D341Med (cell line): Measurements from ENCODE around the gene CDR2.
"Not testable (repeated sequence)": the region's sequence is repeated elsewhere in the genome, so short reads cannot be mapped to it uniquely, and the experiment has no call there.

Source experiments
- DNase-seq: peaks from one replicate; pipeline ENCODE4 v3.0.0; 2012; ENCODE audit warnings: low spot score

The CDR2 gene

GRCh38 chr16:22352723-22353122, 21.7 kb downstream of the CDR2 start:
- DNase-seq, result no peak

GRCh38 chr16:22352140-22352539, 22.3 kb downstream of the CDR2 start:
- DNase-seq, result no peak

GRCh38 chr16:22351017-22351416, 23.4 kb downstream of the CDR2 start:
- DNase-seq, result not testable (repeated sequence)

DNA sequence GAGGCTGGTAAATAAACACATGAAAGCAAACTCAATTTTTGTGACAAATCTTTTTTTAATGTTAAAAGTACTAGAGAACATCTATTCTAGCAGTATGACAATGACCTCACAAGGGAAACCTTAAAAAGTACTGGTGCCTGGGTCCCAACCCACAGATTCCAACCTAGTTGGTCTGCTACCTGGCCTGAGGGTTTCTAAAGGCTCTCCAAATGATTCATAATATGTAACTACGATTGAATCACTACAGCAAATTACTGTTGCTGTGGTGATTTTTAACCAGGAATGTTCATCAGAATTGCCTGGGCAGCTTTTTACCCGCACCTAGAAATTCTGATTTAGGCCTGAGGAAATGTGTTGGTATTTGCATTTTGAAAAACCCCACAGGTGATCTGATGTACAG, 26.1 kb downstream of the CDR2 start:
- DNase-seq, result no peak

- DNase-seq, result no peak
Measured at GRCh38 chr16:22347100-22347820, 27.2 kb downstream of the CDR2 start.

DNA sequence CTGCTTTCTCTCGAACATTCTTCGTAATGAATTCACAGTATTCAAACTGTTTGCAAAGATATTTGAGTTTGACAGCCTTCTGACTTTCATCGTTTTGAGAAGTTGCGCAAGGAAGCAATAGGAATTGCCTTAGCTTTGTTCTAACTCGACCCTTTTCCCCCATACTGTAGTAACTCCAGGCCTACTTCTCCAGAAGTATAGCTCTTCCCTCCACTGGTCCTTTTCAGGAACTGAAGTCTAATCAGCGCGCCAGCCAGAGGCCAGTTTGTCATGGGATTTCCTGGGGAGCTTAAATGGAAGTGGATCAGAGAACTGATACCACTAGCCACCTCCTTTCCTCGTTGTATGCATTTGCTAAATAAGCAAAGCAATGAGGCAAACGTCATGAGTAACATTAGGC, 27.9 kb downstream of the CDR2 start:
- DNase-seq, result no peak

DNA sequence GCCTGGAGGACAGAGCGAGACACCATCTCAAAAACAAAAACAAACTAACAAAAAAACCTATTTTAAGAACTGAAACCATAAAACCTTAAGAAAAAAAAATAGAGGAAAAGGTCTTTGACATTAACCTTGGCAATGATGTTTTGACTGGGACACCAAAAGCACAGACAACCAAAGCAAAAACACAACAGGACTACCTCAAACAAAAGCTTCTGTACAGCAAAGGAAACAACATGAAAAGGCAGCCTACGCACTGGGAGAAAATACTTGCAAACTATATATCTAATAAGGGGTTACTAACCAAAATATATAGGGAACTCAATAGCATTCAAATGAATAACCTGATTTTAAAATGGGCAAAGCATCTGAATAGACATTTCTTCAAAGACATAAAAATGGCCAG, 32.3 kb downstream of the CDR2 start:
- no peak for DNase-seq

DNA sequence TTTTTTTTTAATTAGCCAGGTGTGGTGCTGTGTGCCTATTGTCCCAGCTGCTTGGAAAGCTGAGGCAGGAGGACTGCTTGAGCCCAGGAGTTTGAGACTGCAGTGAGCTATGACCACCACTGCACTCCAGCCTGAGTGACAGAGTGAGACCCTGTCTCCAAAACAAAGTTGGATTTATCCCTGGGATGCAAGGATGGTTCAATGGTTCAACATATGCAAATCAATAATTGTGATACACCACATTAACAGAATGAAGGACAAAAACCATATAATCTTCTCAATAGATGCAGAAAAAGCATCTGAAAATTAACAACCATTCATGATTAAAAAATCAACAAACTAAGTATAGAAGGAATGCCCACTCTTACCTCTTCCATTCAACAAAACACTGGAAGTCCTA, 33.5 kb downstream of the CDR2 start:
- no peak for DNase-seq

DNA sequence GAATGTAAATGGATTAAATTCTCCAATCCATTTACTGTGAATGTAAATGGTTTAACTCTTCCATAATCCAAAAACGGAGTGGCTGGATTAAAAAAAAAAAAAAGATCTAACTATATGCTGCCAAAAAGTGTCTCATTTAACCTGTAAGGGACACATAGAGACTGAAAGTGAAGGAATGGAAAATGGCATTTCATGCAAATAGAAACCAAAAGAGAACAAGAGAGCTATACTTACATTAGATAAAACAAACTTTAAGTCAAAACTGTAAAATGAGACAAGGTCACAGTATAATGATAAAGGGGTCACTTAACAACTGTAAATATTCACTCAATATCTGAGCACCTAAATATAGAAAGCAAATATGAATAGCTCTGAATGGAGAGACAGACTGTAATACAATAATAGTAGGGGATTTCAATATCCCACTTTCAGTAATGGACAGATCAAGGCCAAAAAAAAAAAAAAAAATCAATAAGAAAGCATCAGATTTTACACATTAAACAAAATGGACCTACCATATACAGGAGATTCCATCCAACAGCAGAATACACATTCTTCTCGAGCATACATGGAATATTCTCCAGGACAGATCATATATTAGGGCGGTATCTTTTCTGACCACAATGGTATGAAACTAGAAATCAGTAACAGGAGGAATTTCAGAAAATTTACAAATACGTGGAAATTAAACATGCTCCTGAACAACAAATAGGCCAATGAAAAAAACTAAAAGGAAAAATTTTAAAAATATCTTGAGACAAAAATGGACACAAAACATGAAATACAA, 36.4 kb downstream of the CDR2 start:
- DNase-seq, result no peak

- DNase-seq, result no peak
Measured at GRCh38 chr16:22337045-22337444, 37.4 kb downstream of the CDR2 start.

DNA sequence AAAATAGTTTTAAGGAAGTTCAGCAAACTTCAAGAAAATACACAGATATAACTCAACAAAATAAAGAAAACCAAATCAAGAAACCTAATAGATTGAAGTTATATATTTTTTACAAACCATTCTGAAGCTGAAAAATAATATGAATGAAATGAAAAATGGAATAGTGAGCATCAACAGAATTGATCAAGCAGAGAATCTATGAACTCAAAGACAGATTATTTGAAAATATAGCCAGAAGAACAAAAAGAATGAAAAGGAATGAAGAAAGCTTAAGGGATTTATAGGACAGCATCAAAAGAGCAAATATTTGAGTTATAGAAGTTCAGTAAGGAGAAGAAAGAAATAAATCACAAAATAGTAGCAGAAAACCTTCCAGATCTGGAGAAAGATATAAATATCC, 37.8 kb downstream of the CDR2 start:
- no peak for DNase-seq

- DNase-seq, result no peak
Measured at GRCh38 chr16:22335668-22336246, 38.7 kb downstream of the CDR2 start.

DNA sequence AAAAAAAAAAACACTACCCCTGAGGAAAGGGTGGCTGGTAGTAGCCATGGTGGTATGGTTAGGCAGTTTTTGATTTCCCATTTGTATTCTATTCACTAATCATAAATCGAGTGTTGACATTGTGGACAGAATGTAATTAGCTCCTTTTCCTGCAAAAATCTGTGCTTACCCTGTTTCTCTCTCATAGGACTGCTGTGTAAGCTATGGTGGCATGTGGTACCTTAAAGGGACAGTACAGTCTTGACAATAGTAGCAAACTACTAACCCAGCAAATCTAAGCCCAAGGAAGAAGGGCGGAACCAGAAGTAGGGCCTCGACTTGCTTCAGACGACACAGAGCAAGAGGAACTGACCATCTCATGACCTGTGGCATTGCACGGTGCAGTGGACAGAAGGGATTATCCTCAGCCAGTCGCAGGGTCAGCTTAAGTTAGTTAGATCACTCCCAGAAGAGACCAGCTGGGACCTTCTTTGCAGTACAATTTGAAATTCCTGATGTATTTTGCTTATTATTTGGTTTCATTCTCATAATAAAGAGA, 40.9 kb downstream of the CDR2 start:
- DNase-seq, result no peak

- no peak for DNase-seq
Measured at GRCh38 chr16:22330326-22330725, 44.1 kb downstream of the CDR2 start.

DNA sequence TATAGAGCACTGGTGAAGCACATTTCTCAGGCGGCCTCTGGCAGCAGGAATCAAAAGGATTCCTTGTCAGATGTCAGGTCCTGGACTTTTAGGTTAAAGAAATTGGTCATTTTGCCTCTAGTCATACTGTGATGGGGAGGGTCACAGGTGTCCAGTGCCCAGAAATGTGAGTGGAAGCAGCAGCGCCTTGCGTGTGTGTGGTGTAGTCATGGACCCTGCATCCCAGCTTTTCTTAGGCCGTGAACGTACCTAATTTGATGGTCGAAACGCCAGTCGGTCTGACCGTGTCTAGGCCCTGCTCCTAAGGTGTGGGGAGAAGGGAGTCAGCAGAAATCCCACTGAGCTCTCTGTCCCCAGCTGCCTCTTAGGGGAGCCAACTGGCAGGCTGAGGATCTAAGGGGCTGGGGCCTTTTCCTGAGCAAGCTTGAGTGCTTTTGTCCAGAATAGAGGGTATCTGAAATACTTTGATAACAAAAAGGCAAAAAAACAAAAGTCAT, 45.2 kb downstream of the CDR2 start:
- DNase-seq, result no peak

DNA sequence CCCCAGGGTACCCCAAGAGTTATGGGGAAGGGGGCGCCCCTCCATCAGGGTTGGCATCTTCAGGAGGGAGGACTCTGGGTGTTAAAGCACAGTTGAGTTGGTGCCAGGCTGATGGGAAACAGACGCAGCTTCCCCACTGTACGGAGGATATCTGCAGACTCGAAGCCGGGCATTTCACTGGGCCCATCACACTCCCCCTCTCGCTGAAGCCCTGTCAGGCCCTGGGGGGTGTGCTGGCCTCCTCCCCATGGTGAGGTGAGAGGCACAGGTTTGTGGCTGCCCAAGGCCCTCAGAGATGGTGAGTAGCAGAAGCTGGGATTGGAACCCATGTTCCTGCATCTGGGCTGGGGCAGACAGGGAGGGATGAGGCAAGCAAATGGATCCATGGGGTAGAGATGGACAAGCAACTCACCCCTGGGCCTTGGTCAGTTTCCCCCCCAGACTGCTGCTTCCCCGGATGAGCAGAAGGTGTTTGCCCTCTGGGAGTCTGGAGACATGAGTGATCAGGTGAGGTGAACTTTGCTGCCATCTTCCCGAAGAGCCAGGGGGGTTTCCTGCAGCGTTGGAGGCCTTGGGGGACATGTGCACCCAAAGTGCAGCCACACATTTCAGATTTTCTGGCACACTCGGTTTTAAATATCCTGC, 46.2 kb downstream of the CDR2 start:
- DNase-seq, result no peak

GRCh38 chr16:22327446-22327775, 47.0 kb downstream of the CDR2 start:
- DNase-seq, result no peak

DNA sequence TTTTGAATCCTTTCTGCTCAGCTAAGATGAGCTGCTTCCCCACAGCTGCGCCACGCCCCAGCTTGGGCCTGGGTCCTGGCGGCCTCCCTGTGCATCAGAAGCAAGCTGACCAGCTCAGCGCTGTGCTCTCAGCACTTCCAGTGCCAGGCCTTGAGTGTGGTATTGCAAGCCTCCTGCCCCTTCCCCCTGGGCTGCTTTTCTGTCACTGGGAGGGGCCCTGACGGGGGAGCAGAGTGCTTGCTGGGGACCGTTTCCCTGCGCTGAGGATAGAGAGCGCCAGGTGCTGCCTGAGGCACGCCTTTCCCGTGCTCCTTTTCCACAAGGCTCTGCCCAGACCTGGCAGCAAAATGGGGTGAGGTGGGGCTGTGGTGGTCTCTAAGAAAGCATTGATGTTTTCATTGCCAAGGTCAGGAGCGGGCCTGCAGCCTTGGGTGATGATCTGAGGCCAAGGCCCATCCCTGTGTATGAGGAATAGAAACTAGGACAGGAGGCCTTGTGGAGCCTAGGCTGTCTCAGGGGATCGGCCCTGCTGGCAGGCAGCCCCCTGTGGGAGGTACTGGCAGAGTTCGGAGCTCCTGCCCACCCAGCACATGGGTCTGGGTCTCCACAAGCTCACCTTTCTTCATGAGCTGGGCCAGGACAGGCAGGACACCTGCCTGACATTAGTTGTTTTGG, 47.5 kb downstream of the CDR2 start:
- DNase-seq, result no peak

GRCh38 chr16:22326369-22326652, 48.1 kb downstream of the CDR2 start:
- DNase-seq, result no peak

- no peak for DNase-seq
Measured at GRCh38 chr16:22325598-22326368, 48.6 kb downstream of the CDR2 start.
